Measurements from ENCODE around the gene GRAMD1A.
"Not testable (repeated sequence)": the region's sequence is repeated elsewhere in the genome, so short reads cannot be mapped to it uniquely, and the experiment has no call there.

GRAMD1A gene

DNA sequence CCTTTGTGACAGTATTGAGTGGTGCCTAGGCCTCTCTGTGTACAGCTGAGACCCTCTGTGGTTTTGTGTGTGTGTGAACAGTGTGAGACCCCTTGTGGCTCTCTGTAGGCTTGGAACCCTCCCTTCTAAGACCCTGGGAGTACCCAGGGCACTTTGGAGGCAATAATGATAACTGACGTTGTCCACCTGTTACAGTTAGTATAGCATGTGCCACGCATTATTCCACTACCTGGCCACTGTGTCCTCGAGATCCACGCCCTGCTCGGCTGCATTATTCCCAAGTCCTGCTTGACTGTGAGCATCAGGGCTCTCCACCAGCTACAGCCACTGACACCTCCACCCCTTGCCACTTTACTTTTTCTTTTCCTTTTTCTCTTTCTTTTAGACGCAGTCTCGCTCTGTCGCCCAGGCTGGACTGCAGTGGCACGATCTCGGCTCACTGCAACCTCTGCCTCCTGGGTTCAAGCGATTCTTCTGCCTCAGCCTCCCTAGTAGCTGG is 2.0 kb downstream of the GRAMD1A start:
- no peak for DNase-seq (ENCODE audit: low read depth in 2 of 2)

- DNase-seq (ENCODE audit: low read depth in 2 of 2): no peak
Observed at GRCh38 chr19:35004517-35005255, 4.6 kb downstream of the GRAMD1A start.

- DNase-seq (ENCODE audit: low read depth in 2 of 2): no peak
Observed at GRCh38 chr19:35005256-35005977, 5.3 kb downstream of the GRAMD1A start.

- DNase-seq (ENCODE audit: low read depth in 2 of 2): not testable (repeated sequence)
Observed at GRCh38 chr19:35006007-35006341, 5.9 kb downstream of the GRAMD1A start.

DNA sequence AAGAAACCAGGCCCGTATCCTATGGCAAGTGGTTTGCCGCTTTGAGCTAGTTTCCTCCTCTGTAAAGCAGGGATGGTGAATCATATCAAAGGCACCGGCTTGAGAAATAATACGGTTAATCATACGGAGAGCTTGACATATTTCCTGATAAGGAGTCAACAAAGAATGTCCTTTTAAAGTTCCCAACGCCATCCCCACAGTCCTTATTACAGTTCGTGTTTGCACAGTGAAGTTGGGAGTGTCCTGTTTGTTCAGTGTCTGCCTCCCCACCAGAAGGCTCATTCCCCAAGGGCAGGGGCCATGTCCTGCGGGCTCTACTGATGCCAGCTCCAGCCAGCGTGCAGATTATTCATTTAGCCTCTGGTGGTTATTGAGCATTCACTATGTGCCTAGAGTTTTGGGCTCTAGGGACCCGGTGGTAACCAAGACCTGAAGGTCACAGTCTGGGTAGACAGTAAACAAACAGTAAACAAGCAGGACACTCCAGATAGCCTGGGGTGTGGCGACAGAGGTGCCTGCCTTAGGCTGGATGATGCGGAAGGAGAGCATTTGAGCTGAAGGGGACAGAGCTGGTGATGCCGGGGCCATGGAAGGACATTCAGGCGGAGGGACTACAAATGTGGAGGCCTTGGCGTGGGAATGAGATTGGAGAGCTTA is 6.3 kb downstream of the GRAMD1A start:
- DNase-seq (ENCODE audit: low read depth in 2 of 2): no peak

GRCh38 chr19:35006999-35007365 is 6.9 kb downstream of the GRAMD1A start:
- DNase-seq (ENCODE audit: low read depth in 2 of 2): no peak

DNA sequence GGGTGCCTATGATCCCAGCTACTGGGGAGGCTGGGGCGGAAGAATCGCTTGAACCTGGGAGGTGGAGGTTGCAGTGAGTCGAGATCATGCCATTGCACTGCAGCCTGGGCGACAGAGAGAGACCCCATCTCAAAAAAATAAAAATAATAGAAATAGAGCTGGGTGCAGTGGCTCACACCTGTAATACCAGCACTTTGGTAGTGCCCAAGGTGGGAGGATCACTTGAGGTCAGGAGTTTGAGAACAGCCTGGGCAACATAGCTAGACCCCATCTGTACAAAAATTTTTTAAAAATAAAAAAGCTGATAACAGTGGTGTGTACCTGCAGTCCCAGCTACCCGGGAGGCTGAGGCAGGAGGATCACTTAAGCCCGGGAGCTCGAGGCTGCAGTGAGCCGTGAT is 7.3 kb downstream of the GRAMD1A start:
- DNase-seq (ENCODE audit: low read depth in 2 of 2): not testable (repeated sequence)

- DNase-seq (ENCODE audit: low read depth in 2 of 2): no peak
Observed at GRCh38 chr19:35008891-35009341, 8.8 kb downstream of the GRAMD1A start.

- DNase-seq (ENCODE audit: low read depth in 2 of 2): no peak
Observed at GRCh38 chr19:35009424-35010415, 9.6 kb downstream of the GRAMD1A start.

DNA sequence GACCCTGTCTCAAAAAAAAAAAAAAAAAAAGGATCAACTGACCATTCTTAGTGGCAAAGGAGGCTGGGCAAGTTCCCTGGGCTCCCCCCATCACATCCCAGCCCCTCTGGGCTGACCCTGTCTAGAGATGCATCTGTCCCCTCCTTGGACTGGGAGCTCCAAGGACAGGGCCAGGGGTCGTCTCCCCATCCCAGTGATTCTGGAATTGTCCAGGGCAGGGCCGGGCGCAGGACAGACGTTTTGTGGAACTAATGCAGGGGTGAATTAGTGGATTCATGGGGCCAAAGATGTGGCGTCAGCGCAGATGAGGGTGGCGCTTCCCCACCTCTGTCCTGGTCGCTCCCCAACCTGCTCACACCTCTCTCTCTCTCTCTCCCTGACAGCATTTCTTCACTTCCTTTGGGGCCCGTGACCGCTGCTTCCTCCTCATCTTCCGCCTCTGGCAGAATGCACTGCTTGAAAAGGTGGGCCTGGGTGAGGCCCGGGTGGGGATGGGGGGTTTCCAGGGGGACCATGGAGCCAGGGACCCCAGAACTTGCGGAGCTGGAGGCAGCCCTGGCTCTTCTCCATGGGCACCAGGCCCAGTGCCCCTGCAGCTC is 11.1 kb downstream of the GRAMD1A start:
- DNase-seq (ENCODE audit: low read depth in 2 of 2): no peak

GRCh38 chr19:35011737-35012682 is 11.9 kb downstream of the GRAMD1A start:
- no peak for DNase-seq (ENCODE audit: low read depth in 2 of 2)

GRCh38 chr19:35013041-35013819 is 13.1 kb downstream of the GRAMD1A start:
- peak; percentile 65 to 77 for DNase-seq (ENCODE audit: low read depth in 2 of 2)

DNA sequence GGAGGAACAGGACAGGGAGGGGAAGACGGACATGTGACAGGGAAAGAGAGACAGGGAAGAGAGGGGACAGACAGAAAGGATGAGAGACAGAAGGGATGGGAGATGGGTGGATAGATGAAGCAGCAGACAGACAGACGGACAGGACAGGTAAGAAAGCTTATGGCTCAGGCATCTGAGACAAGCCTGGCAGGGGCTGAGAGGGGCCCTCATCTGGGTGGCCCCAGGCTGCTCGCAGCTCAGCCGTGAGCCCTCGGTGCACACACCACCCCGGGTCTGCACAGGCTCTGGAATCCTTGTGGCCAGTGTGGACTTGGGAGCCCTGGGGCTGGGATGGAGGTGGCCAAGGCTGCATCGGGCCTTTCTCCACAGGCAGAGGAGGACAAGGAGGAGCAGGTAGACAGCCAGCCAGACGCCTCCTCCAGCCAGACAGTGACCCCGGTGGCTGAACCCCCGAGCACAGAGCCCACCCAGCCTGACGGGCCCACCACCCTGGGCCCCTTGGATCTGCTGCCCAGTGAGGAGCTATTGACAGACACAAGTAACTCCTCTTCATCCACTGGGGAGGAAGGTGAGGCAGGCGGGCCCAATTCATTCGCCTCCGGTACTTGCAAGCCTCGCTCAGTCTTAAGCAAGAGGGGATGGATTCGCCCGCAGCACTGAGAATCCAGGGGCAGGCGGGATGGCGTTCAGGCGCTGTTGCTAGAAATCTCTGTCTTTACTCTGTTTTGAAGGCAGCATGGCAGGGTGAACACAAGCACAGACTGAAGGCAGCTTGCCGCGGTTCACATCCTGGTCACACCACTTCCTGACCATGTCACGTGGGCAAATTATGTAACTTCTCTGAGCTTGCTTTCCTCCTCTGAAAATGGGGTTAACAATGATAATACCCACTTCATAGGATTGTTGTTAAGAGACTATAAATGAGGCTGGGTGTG is 14.0 kb downstream of the GRAMD1A start:
- peak in 1 of 2 donors; percentile 41 for DNase-seq (ENCODE audit: low read depth in 2 of 2)

DNA sequence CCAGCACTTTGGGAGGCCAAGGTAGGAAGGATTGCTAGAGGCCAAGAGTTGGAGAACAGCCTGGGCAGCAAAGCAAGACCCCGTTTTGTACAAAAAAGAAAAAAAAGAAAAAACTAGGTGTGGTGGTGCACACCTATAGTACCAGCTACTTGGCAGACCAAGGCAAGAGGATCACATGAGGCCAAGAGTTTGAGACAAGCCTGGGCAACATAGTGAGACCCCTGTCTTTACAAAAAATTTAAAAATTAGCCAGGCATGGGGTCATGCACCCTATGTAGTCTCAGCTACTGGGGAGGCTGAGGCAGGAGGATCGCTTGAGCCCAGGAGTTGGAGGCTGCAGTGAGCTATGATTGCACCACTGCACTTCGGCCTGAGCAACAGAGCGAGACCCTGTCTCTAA is 14.7 kb downstream of the GRAMD1A start:
- DNase-seq (ENCODE audit: low read depth in 2 of 2): not testable (repeated sequence)

DNA sequence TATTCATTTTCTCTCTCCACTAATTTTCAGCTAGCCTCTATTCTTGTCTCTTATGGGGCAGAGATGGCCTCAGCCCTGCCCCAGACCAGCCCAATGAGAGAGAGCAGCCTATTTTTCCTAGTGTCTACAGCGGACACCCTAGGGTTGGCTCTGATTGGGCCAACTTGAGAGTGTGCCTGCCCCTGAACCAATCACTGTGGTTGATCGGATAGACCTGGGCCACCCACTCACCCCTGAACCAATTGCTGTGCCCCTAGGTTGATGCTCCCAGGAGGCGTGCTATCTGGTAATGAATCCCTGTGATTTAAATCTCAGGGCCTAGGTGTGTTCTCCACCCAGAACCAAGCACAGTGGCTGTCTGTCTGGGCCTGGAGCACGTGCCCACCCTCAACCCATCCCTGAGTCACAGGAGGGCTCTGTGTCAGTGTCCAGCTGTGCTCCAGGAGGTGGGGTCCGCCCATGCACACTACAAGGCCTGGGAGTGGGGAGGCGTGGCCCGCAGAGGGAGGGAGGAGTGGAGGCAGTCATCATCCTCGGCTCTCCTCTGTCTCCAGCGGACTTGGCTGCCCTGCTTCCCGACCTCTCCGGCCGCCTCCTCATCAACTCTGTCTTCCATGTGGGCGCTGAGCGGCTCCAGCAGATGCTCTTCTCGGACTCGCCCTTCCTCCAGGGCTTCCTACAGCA is 15.3 kb downstream of the GRAMD1A start:
- no peak for DNase-seq (ENCODE audit: low read depth in 2 of 2)

DNA sequence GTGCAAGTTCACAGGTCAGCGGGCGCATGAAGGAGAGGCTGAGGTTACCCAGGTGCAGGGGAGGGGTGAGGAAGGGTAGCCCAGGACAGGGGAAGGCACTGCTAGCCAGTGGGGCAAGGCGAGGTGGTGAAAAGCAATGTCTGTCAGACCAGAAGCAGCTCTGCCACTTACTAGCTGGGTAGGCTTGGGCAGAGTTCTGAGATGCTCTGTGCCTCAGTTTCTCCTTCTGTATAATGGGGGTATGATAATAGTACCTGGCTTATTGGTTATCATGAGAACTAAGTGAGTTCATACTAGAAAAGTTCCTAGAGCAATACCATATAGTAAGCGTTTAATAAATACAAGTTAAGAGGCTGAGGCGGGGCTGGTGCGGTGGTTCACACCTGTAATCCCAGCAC is 15.8 kb downstream of the GRAMD1A start:
- no peak for DNase-seq (ENCODE audit: low read depth in 2 of 2)

GRCh38 chr19:35017507-35017906 is 17.4 kb downstream of the GRAMD1A start:
- no peak for DNase-seq (ENCODE audit: low read depth in 2 of 2)

Data from stimulated activated CD4-positive, alpha-beta T cell treated with anti-CD3 and anti-CD28 coated beads, Interleukin-1b, Interleukin-23, amount 100 ng/mL, for 1 hour (primary cell).